BE2C (cell line): ENCODE results near the gene FBLN2.

Experiments
- DNase-seq: peaks from one replicate; pipeline ENCODE4 v3.0.0-alpha.2; 2020
- H3K27me3 ChIP-seq: fragments of 250-450 bp; sonication (Bioruptor Pico); 2 replicates; pipeline ENCODE4 v1.5.1; 2020; ENCODE audit warnings: mild to moderate bottlenecking
- H3K36me3 ChIP-seq: fragments of 250-450 bp; sonication (Bioruptor Pico); 2 replicates; pipeline ENCODE4 v1.5.1; 2020; ENCODE audit warnings: mild to moderate bottlenecking
- H3K4me1 ChIP-seq: fragments of 250-450 bp; sonication (Bioruptor Pico); 2 replicates; pipeline ENCODE4 v1.5.1; 2020
- H3K4me3 ChIP-seq: 2 replicates; pipeline ENCODE4 v1.5.1; 2011; ENCODE audit warnings: low read depth, low read length
- H3K9me3 ChIP-seq: fragments of 250-450 bp; sonication (Bioruptor Pico); 2 replicates; pipeline ENCODE4 v1.5.1; 2020
- TF ChIP-seq, protein P1 (sequence below): IDR thresholded peaks from 2 replicates; pipeline ENCODE4 v1.5.1; 2012; ENCODE audit warnings: mild to moderate bottlenecking, low read depth, low read length

FBLN2 gene

DNA sequence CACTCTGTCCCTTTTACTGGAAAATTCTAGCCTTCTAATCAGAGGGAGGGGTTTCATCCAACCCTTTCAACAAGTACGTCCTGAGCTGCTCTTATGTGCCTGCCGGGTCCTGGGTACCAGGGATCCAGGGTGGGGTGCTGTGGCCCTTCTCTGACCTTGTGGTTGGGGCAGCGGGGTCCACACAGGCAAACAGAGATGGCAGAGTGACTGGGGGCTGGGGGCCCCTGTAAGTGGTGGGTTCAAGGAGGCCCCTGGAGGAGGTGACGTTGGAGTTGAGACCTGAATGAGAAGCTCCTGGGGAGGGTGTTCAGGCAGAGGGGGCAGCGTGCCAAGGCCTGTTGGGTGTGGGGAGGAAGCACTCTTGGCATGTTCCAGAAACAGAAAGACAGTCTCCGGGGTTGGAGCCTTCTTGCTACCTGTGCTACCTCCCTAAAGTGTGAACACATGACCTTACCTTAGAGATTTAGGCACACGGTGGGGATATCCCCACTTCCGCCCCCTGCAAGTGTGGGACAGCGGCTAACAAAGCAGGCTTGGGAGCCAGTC is 78.1 kb downstream of the FBLN2 start:
- TF ChIP-seq, protein P1, sequence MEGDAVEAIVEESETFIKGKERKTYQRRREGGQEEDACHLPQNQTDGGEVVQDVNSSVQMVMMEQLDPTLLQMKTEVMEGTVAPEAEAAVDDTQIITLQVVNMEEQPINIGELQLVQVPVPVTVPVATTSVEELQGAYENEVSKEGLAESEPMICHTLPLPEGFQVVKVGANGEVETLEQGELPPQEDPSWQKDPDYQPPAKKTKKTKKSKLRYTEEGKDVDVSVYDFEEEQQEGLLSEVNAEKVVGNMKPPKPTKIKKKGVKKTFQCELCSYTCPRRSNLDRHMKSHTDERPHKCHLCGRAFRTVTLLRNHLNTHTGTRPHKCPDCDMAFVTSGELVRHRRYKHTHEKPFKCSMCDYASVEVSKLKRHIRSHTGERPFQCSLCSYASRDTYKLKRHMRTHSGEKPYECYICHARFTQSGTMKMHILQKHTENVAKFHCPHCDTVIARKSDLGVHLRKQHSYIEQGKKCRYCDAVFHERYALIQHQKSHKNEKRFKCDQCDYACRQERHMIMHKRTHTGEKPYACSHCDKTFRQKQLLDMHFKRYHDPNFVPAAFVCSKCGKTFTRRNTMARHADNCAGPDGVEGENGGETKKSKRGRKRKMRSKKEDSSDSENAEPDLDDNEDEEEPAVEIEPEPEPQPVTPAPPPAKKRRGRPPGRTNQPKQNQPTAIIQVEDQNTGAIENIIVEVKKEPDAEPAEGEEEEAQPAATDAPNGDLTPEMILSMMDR = no peak
- peaks cover 3% of the 10 kb centered on the region; the same call in 1 of the 2 replicates for H3K4me1 ChIP-seq
- no peak overlapping the region for H3K4me3 ChIP-seq
- H3K9me3 ChIP-seq = no peaks in the 10 kb centered on the region
- H3K36me3 ChIP-seq = no peaks in the 10 kb centered on the region
- no peak for DNase-seq
- no peaks in the 10 kb centered on the region for H3K27me3 ChIP-seq

DNA sequence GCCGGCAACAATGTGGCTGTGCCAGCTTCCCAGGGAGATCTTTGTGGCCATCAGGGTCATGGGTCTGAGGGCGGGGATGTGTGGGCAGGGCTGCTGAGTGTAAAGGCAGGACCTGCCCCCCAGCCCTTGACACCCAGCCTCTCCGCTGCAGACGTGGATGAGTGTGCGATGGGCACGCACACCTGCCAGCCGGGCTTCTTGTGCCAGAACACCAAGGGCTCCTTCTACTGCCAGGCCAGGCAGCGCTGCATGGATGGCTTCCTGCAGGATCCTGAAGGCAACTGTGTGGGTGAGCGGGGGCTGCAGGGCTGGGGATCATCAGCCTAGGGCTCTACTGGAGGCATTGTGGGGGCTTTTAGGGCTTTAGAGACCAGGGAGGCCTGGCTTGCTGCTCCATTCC is 78.8 kb downstream of the FBLN2 start:
- Histone ChIP-seq H3K9me3 (no peaks in the 10 kb centered on the region), H3K36me3 (no peaks in the 10 kb centered on the region), H3K4me1 (no peaks in the 10 kb centered on the region), H3K4me3 (no peak overlapping the region), H3K27me3 (no peaks in the 10 kb centered on the region)
- TF ChIP-seq, protein P1 = no peak
- DNase-seq = no peak

DNA sequence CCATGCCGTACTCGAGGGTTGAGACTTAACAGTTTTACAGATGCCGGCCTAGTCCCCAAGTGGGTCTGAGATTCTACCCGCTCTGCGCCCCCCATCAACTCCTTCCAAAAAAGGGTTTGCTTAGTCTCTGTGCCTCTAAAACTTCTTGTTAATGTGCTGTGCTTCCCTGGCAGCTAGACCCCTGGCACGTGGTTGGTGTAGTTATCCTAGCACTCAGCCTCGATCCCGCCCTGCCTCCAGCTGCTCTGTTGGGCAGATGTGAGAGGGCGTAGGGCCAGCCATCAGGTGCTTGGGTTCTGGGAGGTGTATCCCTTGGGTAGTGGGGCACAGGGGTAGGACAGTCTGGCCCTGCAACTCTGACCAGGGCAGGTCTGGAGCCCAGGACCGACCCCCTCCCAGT is 79.5 kb downstream of the FBLN2 start:
- H3K36me3 ChIP-seq = no peaks in the 10 kb centered on the region

DNA sequence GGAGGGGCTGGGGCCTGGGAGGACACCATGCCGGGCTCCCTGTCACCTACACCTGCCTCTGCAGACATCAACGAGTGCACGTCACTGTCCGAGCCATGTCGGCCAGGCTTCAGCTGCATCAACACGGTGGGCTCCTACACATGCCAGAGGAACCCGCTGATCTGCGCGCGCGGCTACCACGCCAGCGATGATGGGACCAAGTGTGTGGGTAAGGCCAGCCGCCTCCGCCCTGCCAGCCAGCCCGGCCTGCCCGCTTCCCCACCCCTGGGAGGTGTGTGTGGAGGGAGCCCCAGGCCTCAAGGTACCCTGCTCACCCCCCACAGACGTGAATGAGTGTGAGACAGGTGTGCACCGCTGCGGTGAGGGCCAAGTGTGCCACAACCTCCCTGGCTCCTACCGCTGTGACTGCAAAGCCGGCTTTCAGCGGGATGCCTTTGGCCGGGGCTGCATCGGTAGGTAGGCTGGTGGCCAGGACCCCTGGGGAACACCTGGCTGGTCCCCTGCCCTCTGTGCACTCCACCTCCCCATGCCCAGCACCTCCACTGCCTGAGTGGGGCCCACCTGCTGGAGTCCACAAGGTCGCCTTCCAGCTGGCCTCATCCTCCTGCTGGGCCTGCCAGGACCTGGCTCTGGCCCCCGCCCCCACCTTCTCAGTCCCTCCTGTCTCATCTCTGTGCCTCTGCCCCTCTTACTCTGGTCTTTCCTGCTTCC is 80.1 kb downstream of the FBLN2 start:
- Histone ChIP-seq H3K4me3 (no peak overlapping the region), H3K4me1 (no peaks in the 10 kb centered on the region), H3K27me3 (no peaks in the 10 kb centered on the region), H3K36me3 (no peaks in the 10 kb centered on the region), H3K9me3 (no peaks in the 10 kb centered on the region)
- no peak for DNase-seq
- TF ChIP-seq, protein P1 = no peak

More for the DNA sequence above, 79.5 kb downstream of the FBLN2 start:
- Histone ChIP-seq H3K4me1 (no peaks in the 10 kb centered on the region), H3K9me3 (no peaks in the 10 kb centered on the region), H3K27me3 (no peaks in the 10 kb centered on the region), H3K4me3 (no peak overlapping the region)
- DNase-seq = no peak
- TF ChIP-seq, protein P1 = no peak

DNA sequence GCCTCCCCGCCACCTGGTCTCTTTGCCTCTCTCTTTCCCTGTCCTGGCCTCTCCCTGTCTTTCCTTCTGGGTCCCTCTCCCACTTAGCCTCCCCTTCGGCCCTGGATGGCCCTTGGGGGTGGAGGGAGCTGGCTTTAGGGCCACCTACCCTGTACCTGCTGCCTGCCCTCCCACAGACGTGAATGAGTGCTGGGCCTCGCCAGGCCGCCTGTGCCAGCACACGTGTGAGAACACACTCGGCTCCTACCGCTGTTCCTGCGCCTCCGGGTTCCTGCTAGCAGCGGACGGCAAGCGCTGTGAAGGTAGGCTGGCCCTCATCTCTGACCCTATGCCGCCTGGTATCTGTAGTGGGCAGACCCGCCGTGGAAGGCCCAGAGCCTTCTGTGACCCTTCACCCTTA is 80.7 kb downstream of the FBLN2 start:
- Histone ChIP-seq H3K27me3 (no peaks in the 10 kb centered on the region), H3K4me1 (no peaks in the 10 kb centered on the region), H3K36me3 (no peaks in the 10 kb centered on the region), H3K9me3 (no peaks in the 10 kb centered on the region), H3K4me3 (no peak overlapping the region)
- TF ChIP-seq, protein P1 = no peak
- DNase-seq = no peak

DNA sequence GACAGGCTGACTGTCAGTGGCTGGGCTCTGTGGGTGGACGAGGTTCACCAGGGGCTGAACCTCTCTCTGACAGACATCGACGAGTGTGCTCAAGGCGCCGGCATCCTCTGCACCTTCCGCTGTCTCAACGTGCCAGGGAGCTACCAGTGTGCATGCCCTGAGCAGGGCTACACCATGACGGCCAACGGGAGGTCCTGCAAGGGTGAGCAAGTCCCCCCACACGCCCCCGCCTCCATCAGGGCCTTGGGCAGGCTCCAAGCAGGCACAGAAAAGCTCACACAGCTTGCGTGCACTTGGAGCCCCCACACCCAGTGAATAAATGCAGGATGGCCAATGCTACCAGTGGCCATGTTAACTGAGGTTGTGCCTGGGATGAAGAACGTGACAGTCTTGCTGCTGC is 82.3 kb downstream of the FBLN2 start:
- H3K27me3 ChIP-seq = no peaks in the 10 kb centered on the region
- H3K9me3 ChIP-seq = no peaks in the 10 kb centered on the region
- DNase-seq = no peak
- H3K4me3 ChIP-seq = no peak overlapping the region
- H3K36me3 ChIP-seq = no peaks in the 10 kb centered on the region
- TF ChIP-seq, protein P1 = no peak
- no peaks in the 10 kb centered on the region for H3K4me1 ChIP-seq
